GM23248 (cell line): ENCODE measurements around the gene NRF1. TPM values are rescaled to one million over a fixed set of nuclear protein-coding genes. Genes with fewer than 3 reads are reported as not detected.

ENCODE experiments used
- DNase-seq: peaks from one replicate; pipeline ENCODE4 v3.0.0-alpha.2; 2015
- H2AFZ ChIP-seq: fragments of 200-600 bp; sonication (generic); 2 replicates; pipeline ENCODE4 v1.6.1; 2016; ENCODE audit warnings: antibody characterized with exemption
- H3F3A ChIP-seq: fragments of 200-600 bp; sonication (generic); 2 replicates; pipeline ENCODE4 v1.6.1; 2016; ENCODE audit warnings: mild to moderate bottlenecking, antibody characterized with exemption, mixed run types; ENCODE audit not compliant: insufficient read depth
- H3K27ac ChIP-seq: fragments of 200-600 bp; sonication (generic); 2 replicates; pipeline ENCODE4 v1.5.1; 2016; ENCODE audit warnings: mild to moderate bottlenecking
- H3K27me3 ChIP-seq: fragments of 200-600 bp; sonication (generic); replicated peaks from 2 replicates; pipeline ENCODE4 v1.6.1; 2016; ENCODE audit warnings: mild to moderate bottlenecking; ENCODE audit not compliant: insufficient read depth
- H3K36me3 ChIP-seq: fragments of 200-600 bp; sonication (generic); 2 replicates; pipeline ENCODE4 v1.6.1; 2016; ENCODE audit warnings: low read depth, mild to moderate bottlenecking
- H3K4me1 ChIP-seq: fragments of 200-600 bp; sonication (generic); 2 replicates; pipeline ENCODE4 v1.6.1; 2016; ENCODE audit warnings: mild to moderate bottlenecking; ENCODE audit not compliant: insufficient read depth
- H3K4me2 ChIP-seq: fragments of 200-600 bp; sonication (generic); one replicate; pipeline ENCODE4 v1.6.1; 2016; ENCODE audit warnings: mild to moderate bottlenecking; ENCODE audit not compliant: unreplicated experiment
- H3K4me3 ChIP-seq: fragments of 200-600 bp; sonication (generic); 2 replicates; pipeline ENCODE4 v1.5.1; 2016; ENCODE audit warnings: mild to moderate bottlenecking
- H3K79me2 ChIP-seq: fragments of 200-600 bp; sonication (generic); 2 replicates; pipeline ENCODE4 v1.6.1; 2016; ENCODE audit warnings: mild to moderate bottlenecking; ENCODE audit not compliant: insufficient read depth
- H3K9ac ChIP-seq: fragments of 200-600 bp; sonication (generic); 2 replicates; pipeline ENCODE4 v1.6.1; 2016; ENCODE audit warnings: mild to moderate bottlenecking
- H3K9me2 ChIP-seq: fragments of 200-600 bp; sonication (generic); 2 replicates; pipeline ENCODE4 v1.6.1; 2016; ENCODE audit warnings: mixed run types, mild to moderate bottlenecking, moderate library complexity; ENCODE audit not compliant: insufficient read depth
- H3K9me3 ChIP-seq: fragments of 200-600 bp; sonication (generic); one replicate; pipeline ENCODE4 v1.6.1; 2017; ENCODE audit warnings: low read depth
- H4K20me1 ChIP-seq: fragments of 200-600 bp; sonication (generic); 2 replicates; pipeline ENCODE4 v1.6.0; 2016; ENCODE audit not compliant: insufficient read depth
- EZH2 ChIP-seq: fragments of 200-600 bp; sonication (generic); IDR thresholded peaks from 2 replicates; pipeline ENCODE4 v1.6.1; 2018; ENCODE audit warnings: antibody characterized with exemption, mild to moderate bottlenecking; ENCODE audit not compliant: insufficient read depth, poor library complexity, severe bottlenecking
- EZH2phosphoT487 ChIP-seq: fragments of 200-600 bp; sonication (generic); IDR thresholded peaks from 2 replicates; pipeline ENCODE4 v1.6.1; 2018; ENCODE audit warnings: antibody characterized with exemption, moderate library complexity, mild to moderate bottlenecking, low read depth; ENCODE audit not compliant: insufficient read depth
- WGBS, 2 experiments: methylation state at CpG; one replicate each; pipeline ENCODE4 v1.1.6; 2015 to 2017; ENCODE audit warnings: low lambda C conversion rate in 2 of 2, low coverage in 1 of 2; ENCODE audit errors: missing lambda C conversion rate in 2 of 2; 5-methylcytosine and 5-hydroxymethylcytosine counted together
- in situ Hi-C: fragments of 300-500 bp; cut with MboI; formaldehyde crosslinking; loops from 2 replicates; pipeline ENCODE4 v1.15.0; 2020
- polyA plus RNA-seq: library from polyadenylated mRNA; unstranded; fragments of >200 nt; fragmentation: Nextera tagmentation; extraction: Ambion mirVana; gene quantifications from 2 replicates; pipeline ENCODE4 v1.2.1, GENCODE V29; 2016
- total RNA-seq: library from RNA; depleted of rRNA; stranded (reverse); fragments of >200 nt; shearing (Covaris generic); gene quantifications from 2 replicates; pipeline ENCODE4 v1.2.3, GENCODE V29; 2014

NRF1 gene
- total and polyA plus RNA-seq, 2 experiments from 2014 or later: 3.5 to 11.1 TPM

- Histone ChIP-seq H3K27ac (peak overlapping the region; percentile 25; the same call in 1 of the 2 replicates), H3K9me3 (no peaks in the 10 kb centered on the region), H4K20me1 (no peaks in the 10 kb centered on the region; the same call in 1 of the 2 replicates), H3K4me2 (peak overlapping the region; percentile 67), H3K9ac (no peak overlapping the region), H3K27me3 (no peaks in the 10 kb centered on the region), H2AFZ (no peak overlapping the region), H3K36me3 (peaks cover 17% of the 10 kb centered on the region; the same call in 1 of the 2 replicates), H3K4me3 (no peak overlapping the region), H3K79me2 (peaks cover 9% of the 10 kb centered on the region; the same call in 1 of the 2 replicates), H3K9me2 (no peaks in the 10 kb centered on the region), H3K4me1 (peaks cover 11% of the 10 kb centered on the region), H3F3A (peaks cover 11% of the 10 kb centered on the region; the same call in 1 of the 2 replicates)
- DNase-seq: peak; percentile 86
- in situ Hi-C loops: loop anchor here (10.0 kb wide), 2 partner anchors 160 to 350 kb away; no protein-coding TSS in a partner anchor
- no peak for TF ChIP-seq EZH2phosphoT487
- TF ChIP-seq EZH2: no peak
- WGBS, 2 experiments: 66 to 75% methylated on average over 5 of the region's 5 CpGs
These were observed 52.8 kb downstream of the NRF1 start for GRCh38 chr7:129664029-129665012.

GRCh38 chr7:129665013-129665401 lies 53.5 kb downstream of the NRF1 start:
- H3K27ac ChIP-seq: peak overlapping the region; percentile 25; the same call in 1 of the 2 replicates

GRCh38 chr7:129667116-129667515 lies 55.6 kb downstream of the NRF1 start:
- H3K79me2 ChIP-seq: peaks cover 9% of the 10 kb centered on the region; the same call in 1 of the 2 replicates
- in situ Hi-C loops: loop anchor here (10.0 kb wide), 2 partner anchors 158 to 348 kb away; no protein-coding TSS in a partner anchor
- no peaks in the 10 kb centered on the region; the same call in 1 of the 2 replicates for H4K20me1 ChIP-seq
- no peak overlapping the region for H3K9ac ChIP-seq
- no peak overlapping the region for H2AFZ ChIP-seq
- no peaks in the 10 kb centered on the region for H3K27me3 ChIP-seq
- H3K27ac ChIP-seq: no peak overlapping the region
- H3K9me3 ChIP-seq: no peaks in the 10 kb centered on the region
- peaks cover 11% of the 10 kb centered on the region; the same call in 1 of the 2 replicates for H3F3A ChIP-seq
- 98% methylated on average over 4 of the region's 4 CpGs for WGBS, 2 experiments
- no peak overlapping the region for H3K4me3 ChIP-seq
- no peak overlapping the region for H3K4me2 ChIP-seq
- H3K9me2 ChIP-seq: no peaks in the 10 kb centered on the region
- H3K36me3 ChIP-seq: peaks cover 5% of the 10 kb centered on the region; the same call in 1 of the 2 replicates
- peaks cover 11% of the 10 kb centered on the region for H3K4me1 ChIP-seq
- DNase-seq: no peak
- TF ChIP-seq EZH2phosphoT487 (no peak), EZH2 (no peak)

More at GRCh38 chr7:129665013-129665401, 53.5 kb downstream of the NRF1 start:
- peak overlapping the region; percentile 67 for H3K4me2 ChIP-seq
- DNase-seq: peak; percentile 95
- 40 to 45% methylated on average over 3 of the region's 3 CpGs for WGBS, 2 experiments
- no peak overlapping the region for H3K9ac ChIP-seq
- peaks cover 11% of the 10 kb centered on the region for H3K4me1 ChIP-seq
- in situ Hi-C loops: loop anchor here (10.0 kb wide), 2 partner anchors 160 to 350 kb away; no protein-coding TSS in a partner anchor
- H2AFZ ChIP-seq: no peak overlapping the region
- peaks cover 11% of the 10 kb centered on the region; the same call in 1 of the 2 replicates for H3F3A ChIP-seq
- TF ChIP-seq EZH2phosphoT487 (no peak), EZH2 (no peak)
- no peaks in the 10 kb centered on the region; the same call in 1 of the 2 replicates for H4K20me1 ChIP-seq
- H3K36me3 ChIP-seq: peaks cover 12% of the 10 kb centered on the region; the same call in 1 of the 2 replicates
- H3K79me2 ChIP-seq: peaks cover 9% of the 10 kb centered on the region; the same call in 1 of the 2 replicates
- H3K9me3 ChIP-seq: no peaks in the 10 kb centered on the region
- no peaks in the 10 kb centered on the region for H3K9me2 ChIP-seq
- no peak overlapping the region for H3K4me3 ChIP-seq
- H3K27me3 ChIP-seq: no peaks in the 10 kb centered on the region

- no peak for TF ChIP-seq EZH2phosphoT487
- no peak for TF ChIP-seq EZH2
- no peak for DNase-seq
- 94 to 100% methylated on average over 1 of the region's 1 CpG for WGBS, 2 experiments
- Histone ChIP-seq H3K9me3 (no peaks in the 10 kb centered on the region), H3K4me3 (no peak overlapping the region), H3K9ac (no peak overlapping the region), H2AFZ (no peak overlapping the region), H3K79me2 (peaks cover 9% of the 10 kb centered on the region; the same call in 1 of the 2 replicates), H3K4me1 (peaks cover 11% of the 10 kb centered on the region), H4K20me1 (no peaks in the 10 kb centered on the region; the same call in 1 of the 2 replicates), H3K27ac (no peak overlapping the region), H3K27me3 (no peaks in the 10 kb centered on the region), H3K9me2 (no peaks in the 10 kb centered on the region), H3K36me3 (0 out of 2 replicates have a peak, but pooled peaks cover 4% of the 10 kb centered on the region), H3F3A (peaks cover 11% of the 10 kb centered on the region; the same call in 1 of the 2 replicates), H3K4me2 (no peak overlapping the region)
- in situ Hi-C loops: loop anchor here (10.0 kb wide), 2 partner anchors 157 to 347 kb away; no protein-coding TSS in a partner anchor
These were observed 56.0 kb downstream of the NRF1 start for GRCh38 chr7:129667551-129667950.
